NB4 (cell line): Measurements from ENCODE around the gene RGL3.
"Not testable (repeated sequence)": the region's sequence is repeated elsewhere in the genome, so short reads cannot be mapped to it uniquely, and the experiment has no call there.

Source experiments
- DNase-seq: peaks from one replicate; pipeline ENCODE4 v3.0.0; 2010; ENCODE audit warnings: low read depth
- H3K4me3 ChIP-seq: one replicate; pipeline ENCODE4 v1.5.1; 2011; ENCODE audit warnings: mild to moderate bottlenecking, low read depth, low read length, moderate library complexity
- CTCF ChIP-seq: IDR thresholded peaks from one replicate; pipeline ENCODE4 v1.5.1; 2012; ENCODE audit warnings: low read depth, low read length
- MAX ChIP-seq: IDR thresholded peaks from 2 replicates; pipeline ENCODE4 v1.6.1; 2011; ENCODE audit warnings: low read depth, low read length
- MYC ChIP-seq: IDR thresholded peaks from 2 replicates; pipeline ENCODE4 v1.6.1; 2011; ENCODE audit warnings: low read depth, low read length
- POLR2A ChIP-seq: IDR thresholded peaks from 2 replicates; pipeline ENCODE4 v1.6.1; 2011; ENCODE audit warnings: mild to moderate bottlenecking; ENCODE audit not compliant: insufficient read length; ENCODE audit errors: extremely low read depth

Gene RGL3

GRCh38 chr19:11379857-11380350 is 39.2 kb downstream of the RGL3 start:
- peak overlapping the region; percentile 67 for H3K4me3 ChIP-seq
- TF ChIP-seq POLR2A (no peak), CTCF (no peak), MYC (no peak), MAX (no peak)
- DNase-seq, result no peak

GRCh38 chr19:11379269-11379845 is 39.8 kb downstream of the RGL3 start:
- not testable (repeated sequence) for DNase-seq, H3K4me3 ChIP-seq

DNA sequence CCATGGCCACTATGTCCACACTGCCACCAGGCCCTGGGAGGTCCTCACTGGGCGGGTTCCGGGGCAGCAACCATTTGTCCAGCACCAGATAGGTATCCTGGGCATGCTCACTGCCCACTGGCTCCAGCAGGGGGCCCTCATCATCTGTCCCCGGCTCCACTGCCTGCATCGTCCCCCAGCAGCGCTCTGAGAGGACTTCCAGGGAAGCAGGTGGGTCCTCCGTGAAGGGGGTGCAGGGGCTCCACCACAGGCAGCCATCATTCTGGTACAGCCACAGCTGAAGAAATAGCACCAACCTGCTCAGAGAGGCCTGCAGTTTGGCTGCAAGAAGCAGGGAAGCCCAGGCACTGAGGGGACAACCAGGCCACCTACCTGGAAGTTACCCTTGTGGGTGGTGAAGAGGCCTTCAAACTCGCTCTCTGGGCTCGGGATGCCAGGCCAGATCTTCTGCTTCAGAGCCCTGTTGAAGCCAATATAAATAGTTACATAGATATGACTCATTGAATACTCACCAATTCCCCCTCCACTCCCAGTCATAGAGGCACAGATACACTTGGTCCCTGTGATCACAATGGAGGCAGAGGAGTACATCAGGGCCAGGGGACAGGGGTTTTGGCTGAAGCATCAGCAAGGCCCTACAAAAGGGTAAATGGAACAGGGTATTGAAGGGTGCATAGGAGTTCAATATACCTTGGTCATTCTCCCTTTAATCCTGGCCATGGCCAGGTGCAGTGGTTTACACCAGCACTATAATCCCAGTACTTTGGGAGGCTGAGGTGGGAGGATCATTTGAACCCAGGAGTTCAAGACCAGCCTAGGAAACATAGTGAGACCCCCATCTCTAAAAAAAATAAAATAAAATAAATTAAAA is 40.6 kb downstream of the RGL3 start:
- TF ChIP-seq POLR2A (no peak), CTCF (peak; percentile 71)
- no peak overlapping the region for H3K4me3 ChIP-seq
- peak; percentile 61 for DNase-seq

- TF ChIP-seq MAX (no peak), CTCF (no peak), MYC (no peak), POLR2A (no peak)
- peak overlapping the region; percentile 4 for H3K4me3 ChIP-seq
- DNase-seq, result no peak
Measured at GRCh38 chr19:11377756-11378155, 41.4 kb downstream of the RGL3 start.

DNA sequence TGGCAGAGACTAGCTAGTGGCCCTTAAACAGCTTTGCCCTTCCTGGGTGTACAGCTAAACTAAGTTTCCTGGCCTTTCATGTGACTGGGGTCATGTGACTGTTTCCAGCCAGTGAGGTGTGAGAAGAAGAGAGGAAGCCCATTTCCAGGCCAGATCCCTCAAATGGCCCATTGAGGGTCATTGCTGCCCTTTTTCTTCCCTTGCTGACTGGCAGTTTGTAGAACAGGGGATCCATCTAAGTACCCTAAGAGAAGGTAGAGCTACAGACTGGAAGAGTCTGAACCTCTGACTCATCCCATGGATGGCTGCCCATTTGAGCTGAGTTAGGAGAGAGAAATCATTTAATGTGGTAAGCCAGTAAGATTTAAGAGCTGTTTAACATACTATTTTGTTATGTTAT is 41.9 kb downstream of the RGL3 start:
- DNase-seq, result peak; percentile 60
- H3K4me3 ChIP-seq, result peak overlapping the region; percentile 4
- TF ChIP-seq MAX (peak; percentile 87), POLR2A (no peak), CTCF (no peak)

DNA sequence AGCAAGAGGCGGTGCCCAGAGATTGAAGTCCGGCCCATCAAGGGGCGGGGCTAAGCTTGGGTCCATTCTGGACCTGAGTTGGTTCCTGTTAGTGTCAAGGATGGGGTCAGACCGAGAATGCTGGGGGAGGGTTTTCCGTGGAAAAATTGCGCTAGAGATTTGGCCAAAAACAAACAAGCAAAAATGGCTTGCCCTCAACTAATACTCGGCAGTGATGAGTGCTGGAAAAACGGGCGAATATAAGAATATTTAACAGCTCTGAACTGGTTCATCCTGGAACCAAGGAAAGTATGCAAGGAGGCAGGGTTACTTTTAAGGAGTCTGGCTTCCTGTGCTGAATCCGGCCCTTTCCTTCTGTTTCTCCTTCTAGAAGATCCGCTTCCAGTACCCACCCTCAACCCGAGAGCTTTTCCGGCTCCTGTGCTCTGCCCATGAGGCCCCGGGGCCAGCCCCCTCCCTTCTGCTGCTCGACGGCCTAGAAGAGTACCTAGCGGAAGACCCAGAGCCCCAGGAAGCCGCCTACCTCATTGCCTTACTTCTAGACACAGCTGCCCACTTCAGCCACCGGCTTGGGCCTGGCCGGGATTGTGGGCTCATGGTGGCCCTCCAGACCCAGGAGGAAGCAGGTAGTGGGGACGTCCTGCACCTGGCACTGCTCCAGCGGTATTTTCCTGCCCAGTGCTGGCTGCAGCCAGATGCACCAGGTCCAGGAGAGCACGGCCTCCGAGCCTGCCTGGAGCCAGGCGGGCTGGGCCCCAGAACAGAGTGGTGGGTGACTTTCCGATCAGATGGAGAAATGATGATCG is 43.8 kb downstream of the RGL3 start:
- TF ChIP-seq POLR2A (peak; percentile 76), CTCF (no peak), MAX (peak; percentile 30; the same call in 1 of the 2 replicates), MYC (peak; percentile 59)
- peak overlapping the region; percentile 60 for H3K4me3 ChIP-seq
- peak; percentile 77 for DNase-seq
